GM21423 (cell line): ENCODE data around the gene FGGY.

Experiments
- ATAC-seq: cut with Tn5 transposase; IDR thresholded peaks from one replicate; pipeline ENCODE4 v1.9.1; 2021; ENCODE audit warnings: mild to moderate bottlenecking, moderate library complexity; ENCODE audit not compliant: unreplicated experiment

FGGY gene

DNA sequence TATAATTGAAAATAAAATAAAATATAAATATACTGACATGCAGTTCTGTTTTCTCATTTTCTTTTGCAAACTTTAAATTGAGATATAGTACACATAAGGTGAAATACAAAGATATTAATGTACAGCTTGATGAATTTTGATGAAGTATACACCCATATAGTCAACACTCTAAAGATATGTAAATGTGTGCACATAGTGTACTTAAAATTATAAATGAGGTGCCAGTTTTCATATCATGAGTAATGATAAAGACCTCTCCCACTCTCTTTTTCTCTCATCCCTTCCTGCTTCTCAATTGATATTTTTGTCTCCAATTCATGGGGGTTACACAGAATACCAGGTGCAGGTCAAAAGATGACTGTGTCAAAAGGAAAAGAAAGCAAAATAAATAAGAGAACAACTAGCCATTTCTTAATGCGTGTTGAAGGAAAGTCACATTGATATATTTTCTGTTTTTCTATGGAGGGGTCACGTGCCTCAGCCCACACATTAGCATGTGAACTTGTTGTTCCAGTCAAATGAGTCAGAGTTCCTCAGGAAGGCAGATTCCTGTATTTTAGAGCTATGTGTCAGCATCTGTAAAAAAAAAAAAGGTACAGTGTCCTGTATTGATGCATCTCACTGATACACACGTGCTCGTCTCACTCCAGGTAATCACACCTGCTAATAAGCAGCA is 453.6 kb downstream of the FGGY start:
- ATAC-seq = no peak

DNA sequence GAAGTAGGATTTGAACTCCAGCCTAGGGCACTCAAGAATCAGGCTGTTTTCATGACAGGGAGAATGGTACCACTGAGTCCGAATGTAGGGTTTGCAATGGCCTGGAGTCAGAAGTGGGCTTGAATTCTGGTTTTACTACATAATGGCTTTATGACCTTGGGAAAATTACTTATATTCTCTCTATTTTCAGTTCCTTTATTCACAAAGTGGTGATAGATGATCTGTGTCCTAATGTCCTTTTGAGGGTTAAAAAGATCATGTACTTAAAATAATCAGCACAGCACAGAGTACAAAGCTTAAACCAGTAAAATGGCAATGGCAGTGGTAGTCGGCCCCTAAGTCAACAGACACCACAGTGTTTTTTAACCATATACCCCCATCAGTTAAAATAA is 454.1 kb downstream of the FGGY start:
- ATAC-seq = no peak

DNA sequence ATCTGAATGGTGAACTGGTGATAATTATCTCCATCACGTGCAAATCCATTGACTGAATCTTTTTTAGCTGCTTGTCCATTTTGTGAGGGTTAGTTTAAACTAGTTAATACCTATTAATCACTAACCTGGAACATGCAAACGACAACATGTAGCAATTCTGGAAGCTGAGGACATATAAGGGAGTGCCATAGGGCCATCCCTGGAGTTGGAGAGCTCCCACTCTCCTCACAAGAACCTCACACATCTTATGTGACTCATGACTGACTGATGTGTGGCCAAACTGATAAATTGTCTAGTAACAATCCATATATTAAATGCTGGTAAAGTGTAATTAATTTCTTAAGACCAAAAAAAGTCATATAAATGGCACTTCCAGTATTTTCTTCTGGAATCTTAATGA is 454.9 kb downstream of the FGGY start:
- no peak for ATAC-seq

DNA sequence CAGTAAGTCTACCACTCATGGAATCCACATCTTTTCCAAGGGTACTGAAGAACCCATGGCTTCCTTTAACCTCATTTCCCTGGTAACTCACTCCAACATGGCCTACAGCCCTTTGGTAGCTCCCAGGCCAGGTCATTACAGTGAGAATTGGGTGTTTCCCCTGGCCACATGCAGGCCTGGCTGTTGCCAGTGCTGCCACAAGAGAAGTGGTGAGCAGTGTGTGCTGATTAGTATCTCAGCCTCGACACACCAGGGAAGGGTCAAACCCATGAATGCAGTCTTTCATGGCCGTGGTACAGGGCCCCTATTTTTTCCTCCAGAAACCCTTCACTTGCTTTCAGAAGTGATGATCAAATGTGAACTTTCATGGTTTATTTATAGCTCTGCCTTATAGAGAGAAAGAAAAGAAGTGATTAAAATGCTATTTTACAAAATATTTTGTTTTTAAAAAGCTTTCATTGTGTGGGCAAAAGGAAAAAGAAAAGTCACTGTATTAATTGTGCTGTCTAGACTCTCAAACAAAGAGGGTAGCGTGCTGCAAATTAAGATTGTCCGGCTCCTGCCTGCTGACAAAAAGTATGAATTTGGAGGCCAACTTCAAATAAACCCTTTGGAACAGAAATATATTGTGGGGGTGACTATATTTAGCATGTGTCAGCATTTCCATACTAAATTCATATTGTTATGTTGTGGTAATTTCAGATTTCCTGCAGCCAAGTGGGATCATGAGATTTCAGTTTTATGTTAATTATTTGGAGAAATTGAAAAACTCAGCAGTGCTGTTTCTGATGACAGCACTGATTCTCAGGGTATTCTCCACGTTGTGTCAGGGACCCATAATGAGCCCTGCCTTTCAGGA is 455.9 kb downstream of the FGGY start:
- peak; percentile 61 for ATAC-seq

DNA sequence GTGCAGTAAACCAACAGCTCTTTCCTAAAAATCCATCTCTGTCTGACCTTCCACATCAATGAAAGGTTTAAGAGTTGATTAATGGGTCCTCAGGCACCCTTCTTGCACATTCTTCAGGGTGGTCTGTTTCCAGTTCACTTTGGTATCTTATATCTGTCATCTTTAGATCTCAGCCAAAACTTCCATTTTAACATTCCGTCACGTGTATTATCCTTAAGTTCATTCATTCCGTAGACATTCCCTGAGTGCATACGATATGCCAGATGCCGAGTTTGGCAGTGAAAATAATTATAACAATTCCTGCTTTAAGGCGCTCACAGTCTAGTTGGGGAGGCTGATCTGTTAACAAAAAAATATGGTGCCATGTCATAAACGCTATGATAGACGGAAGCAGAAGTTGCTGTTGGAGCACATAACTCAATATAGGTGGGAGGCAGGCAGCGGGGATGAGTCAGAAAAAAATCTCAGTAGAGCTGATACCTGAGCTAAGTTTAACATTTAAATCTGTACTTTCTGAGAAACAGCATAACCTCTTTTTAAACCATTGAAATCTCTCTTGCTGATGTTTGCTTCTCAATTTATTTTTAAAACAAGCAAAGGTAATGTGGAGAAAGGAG is 458.3 kb downstream of the FGGY start:
- no peak for ATAC-seq

GRCh38 chr1:59757197-59757747 is 460.4 kb downstream of the FGGY start:
- ATAC-seq = no peak

GRCh38 chr1:59759156-59759925 is 462.4 kb downstream of the FGGY start:
- peak; percentile 94 for ATAC-seq

DNA sequence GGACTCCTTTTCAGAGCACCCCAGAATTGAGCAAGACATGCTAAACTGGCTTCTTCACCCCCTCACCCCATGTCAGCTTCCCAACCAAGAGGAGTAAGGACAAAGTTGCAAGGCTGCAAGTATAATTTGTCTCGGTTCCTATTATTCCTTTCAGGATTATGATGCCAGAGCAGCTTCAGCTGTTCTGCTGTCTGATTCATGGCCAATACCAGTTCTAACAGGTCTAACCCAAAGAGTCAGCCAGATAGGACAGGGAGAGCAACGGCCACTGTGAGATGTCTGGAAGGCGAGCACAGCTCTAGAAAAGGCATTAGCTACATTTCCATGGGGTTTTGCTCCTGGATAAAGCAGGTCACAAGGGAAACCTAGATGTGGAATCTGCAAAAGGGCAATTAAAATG is 464.5 kb downstream of the FGGY start:
- no peak for ATAC-seq

GRCh38 chr1:59763418-59763817 is 466.5 kb downstream of the FGGY start:
- ATAC-seq = no peak

GRCh38 chr1:59765011-59765730 is 468.3 kb downstream of the FGGY start:
- no peak for ATAC-seq

DNA sequence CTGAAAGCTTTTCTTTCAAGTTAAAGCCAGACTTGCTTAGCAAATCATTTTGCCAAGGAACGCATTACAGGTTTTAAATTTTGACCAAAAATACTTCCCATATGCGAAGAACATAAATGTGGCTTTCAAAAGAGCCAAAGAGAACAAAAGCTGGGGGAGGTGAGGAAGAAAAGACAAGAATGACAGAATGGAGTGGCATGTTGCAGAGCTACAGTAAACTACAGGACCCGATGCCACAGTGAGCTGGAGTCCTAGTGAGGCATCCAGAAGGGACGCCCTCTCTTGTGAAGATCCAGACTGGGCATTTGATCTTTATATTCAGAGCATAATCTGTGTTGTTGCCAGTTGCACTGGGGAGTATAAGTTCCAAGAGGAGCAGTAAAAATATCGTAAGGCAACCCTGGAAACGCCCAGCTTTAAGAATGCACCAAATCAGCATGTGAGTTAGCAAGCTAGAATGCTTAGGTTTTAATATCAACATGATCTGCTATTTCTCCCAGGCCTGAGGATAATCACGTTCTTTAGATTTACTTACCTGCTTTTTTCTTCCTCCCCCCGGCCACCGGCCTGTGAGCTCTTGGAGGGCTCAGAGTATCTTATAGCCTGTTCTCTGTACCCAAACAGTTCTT is 469.4 kb downstream of the FGGY start:
- ATAC-seq = no peak

GRCh38 chr1:59767119-59767518 is 470.2 kb downstream of the FGGY start:
- no peak for ATAC-seq

GRCh38 chr1:59768792-59769735 is 472.2 kb downstream of the FGGY start:
- peak; percentile 44 for ATAC-seq

DNA sequence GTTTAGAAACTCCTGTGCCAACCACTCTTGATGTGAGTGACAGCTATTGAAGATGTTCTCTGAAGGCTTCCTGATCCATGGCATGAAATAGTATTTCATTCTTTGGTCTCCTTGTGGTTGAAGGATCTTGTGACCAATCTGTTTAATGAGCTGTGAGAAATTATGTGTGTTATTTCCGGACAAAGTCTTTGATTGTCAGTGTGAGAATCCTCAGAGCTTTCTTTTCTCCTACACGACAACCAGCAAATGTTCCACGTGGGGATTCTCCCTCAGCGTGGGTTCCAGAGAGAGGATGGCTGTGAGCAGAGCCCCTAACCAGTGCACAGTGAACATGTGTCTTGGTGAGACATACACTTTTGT is 472.8 kb downstream of the FGGY start:
- no peak for ATAC-seq

DNA sequence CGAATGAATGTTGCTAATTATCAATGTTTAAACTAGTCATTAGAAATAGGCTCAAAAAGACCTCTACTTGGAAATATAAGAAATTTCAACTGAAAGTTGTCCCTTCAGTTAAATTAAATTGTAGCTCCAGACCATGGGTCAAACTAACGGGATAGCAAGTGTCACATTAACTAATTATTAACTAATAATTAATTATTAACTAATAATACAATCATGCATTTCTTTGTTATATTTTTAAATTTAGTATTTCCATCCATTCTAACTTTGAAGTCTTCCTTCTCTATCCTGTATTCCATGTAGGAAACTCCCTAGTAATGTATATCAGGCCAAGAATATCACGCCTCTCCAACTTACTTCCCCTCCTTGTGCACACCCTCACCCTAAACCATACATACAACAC is 474.5 kb downstream of the FGGY start:
- ATAC-seq = no peak

GRCh38 chr1:59775480-59775879 is 478.6 kb downstream of the FGGY start:
- ATAC-seq = no peak

- no peak for ATAC-seq
Observed at GRCh38 chr1:59776960-59777852, 480.3 kb downstream of the FGGY start.

- ATAC-seq = no peak
Observed at GRCh38 chr1:59779949-59780348, 483.1 kb downstream of the FGGY start.
